ENCODE results near the gene DAPK1.

GRCh38 chr9:87609002-87609401 is 111.3 kb downstream of the DAPK1 start:
- TF ChIP-seq CHD2 (IDR thresholded peaks at IDR 0.05; ENCODE audit: borderline replicate concordance, low read depth, low read length) (no peak), REST (IDR thresholded peaks at IDR 0.05; ENCODE audit: low read depth, low read length) (no peak), CTCF (IDR thresholded peaks at IDR 0.05 in 2 of 3, conservative IDR thresholded peaks at IDR 0.05 in 1 of 3; ENCODE audit: control insufficient read depth in 2 of 3, extremely low read depth in 1 of 3, insufficient read depth in 1 of 3, low read depth in 3 of 3, low read length in 3 of 3) (no peak), EP300 (IDR thresholded peaks at IDR 0.05; ENCODE audit: borderline replicate concordance in 1 of 2, control insufficient read depth in 1 of 2, low read depth in 2 of 2, low read length in 2 of 2) (no peak), POLR2AphosphoS5 (IDR thresholded peaks at IDR 0.05; ENCODE audit: low read length) (no peak), CEBPB (IDR thresholded peaks at IDR 0.05; ENCODE audit: borderline replicate concordance in 1 of 2, low read depth in 2 of 2, low read length in 2 of 2) (no peak), POLR2A (IDR thresholded peaks at IDR 0.05; ENCODE audit: low read depth, low read length) (no peak)
- TF ChIP-seq, protein P1, sequence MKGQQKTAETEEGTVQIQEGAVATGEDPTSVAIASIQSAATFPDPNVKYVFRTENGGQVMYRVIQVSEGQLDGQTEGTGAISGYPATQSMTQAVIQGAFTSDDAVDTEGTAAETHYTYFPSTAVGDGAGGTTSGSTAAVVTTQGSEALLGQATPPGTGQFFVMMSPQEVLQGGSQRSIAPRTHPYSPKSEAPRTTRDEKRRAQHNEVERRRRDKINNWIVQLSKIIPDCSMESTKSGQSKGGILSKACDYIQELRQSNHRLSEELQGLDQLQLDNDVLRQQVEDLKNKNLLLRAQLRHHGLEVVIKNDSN (IDR thresholded peaks at IDR 0.05; ENCODE audit: borderline replicate concordance, extremely low read length, insufficient read depth, low read depth, low read length), result no peak
